H1 (cell line): ENCODE results near the gene ATP2B3.

ENCODE experiments used
- ASH2L ChIP-seq: fragments of 200-600, 300-600 bp; sonication (generic); IDR thresholded peaks from one replicate; pipeline ENCODE4 v1.7.1; 2017; ENCODE audit warnings: low read length
- CEBPB ChIP-seq: IDR thresholded peaks from 2 replicates; pipeline ENCODE4 v1.6.1; 2012; ENCODE audit warnings: low read depth, low read length
- EP300 ChIP-seq, 2 experiments: IDR thresholded peaks; 1 replicate in 1 of 2; 2 replicates in 1 of 2; pipeline ENCODE4 v1.6.1; 2011 to 2012; ENCODE audit warnings: low read depth in 2 of 2, low read length in 2 of 2, mild to moderate bottlenecking in 2 of 2, borderline replicate concordance in 1 of 2, inconsistent platforms in 1 of 2, moderate library complexity in 1 of 2
- EZH2 ChIP-seq: fragments of 200-600 bp; sonication (generic); IDR thresholded peaks from 2 replicates; pipeline ENCODE4 v1.7.1; 2012; ENCODE audit warnings: low read depth, mild to moderate bottlenecking, moderate library complexity, low read length, inconsistent platforms; ENCODE audit not compliant: severe bottlenecking
- SIN3A ChIP-seq, 2 experiments: IDR thresholded peaks in 1 of 2; conservative IDR thresholded peaks in 1 of 2; 2 replicates each; pipeline ENCODE4 v1.6.1; 2011 to 2012; ENCODE audit warnings: low read length in 2 of 2, improper control_type of control experiment in 1 of 2, low read depth in 1 of 2, mild to moderate bottlenecking in 1 of 2
- SP1 ChIP-seq: IDR thresholded peaks from 2 replicates; pipeline ENCODE4 v1.6.1; 2011; ENCODE audit warnings: low read depth, low read length
- TAF1 ChIP-seq: IDR thresholded peaks from 2 replicates; pipeline ENCODE4 v1.6.1; 2011; ENCODE audit warnings: mild to moderate bottlenecking, low read depth, low read length
- TF ChIP-seq, protein P1 (sequence below), 3 experiments: IDR thresholded peaks; 1 replicate in 2 of 3; 2 replicates in 1 of 3; pipeline versions ENCODE4 v1.5.1 to v1.6.1; 2011; ENCODE audit warnings: low read length in 3 of 3, mild to moderate bottlenecking in 3 of 3, inconsistent platforms in 2 of 3, low read depth in 1 of 3, moderate library complexity in 1 of 3; ENCODE audit not compliant: insufficient read depth in 1 of 3; ENCODE audit errors: control extremely low read depth in 1 of 3

DNA sequence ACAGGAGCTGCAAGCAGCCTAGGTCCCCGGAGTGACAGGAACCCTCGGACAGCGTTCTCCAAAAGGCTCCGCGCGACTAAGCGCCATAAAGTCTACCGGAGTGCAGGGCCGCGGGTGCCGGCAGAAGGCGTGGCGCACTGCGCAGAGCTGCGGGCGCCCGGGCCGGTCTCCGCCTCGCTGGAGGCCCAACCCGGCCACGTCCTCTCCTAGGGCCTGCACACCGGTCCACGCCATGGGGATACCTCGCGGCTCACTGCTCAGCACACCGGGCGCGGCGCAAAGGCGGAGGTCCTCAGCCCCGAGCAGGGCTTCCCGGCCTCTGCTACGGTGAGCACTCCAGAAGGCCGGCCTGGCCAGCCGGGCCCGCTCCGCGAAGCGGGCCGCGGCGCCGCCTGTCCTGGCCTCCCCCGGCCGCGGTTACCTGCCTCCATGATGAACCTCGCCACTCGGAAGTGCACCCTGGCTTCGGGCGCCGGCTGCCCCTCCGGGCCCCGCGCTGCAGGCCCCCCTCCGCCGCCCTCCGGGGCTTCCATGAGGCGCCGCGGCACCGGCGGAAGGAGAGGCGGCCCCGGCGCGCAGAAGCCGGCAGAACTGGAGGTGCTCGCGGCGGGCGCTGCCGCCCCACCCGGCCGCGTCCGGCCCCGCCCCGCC is 81.2 kb downstream of the ATP2B3 start, which contains the start of gene CCNQ:
- TF ChIP-seq, protein P1, sequence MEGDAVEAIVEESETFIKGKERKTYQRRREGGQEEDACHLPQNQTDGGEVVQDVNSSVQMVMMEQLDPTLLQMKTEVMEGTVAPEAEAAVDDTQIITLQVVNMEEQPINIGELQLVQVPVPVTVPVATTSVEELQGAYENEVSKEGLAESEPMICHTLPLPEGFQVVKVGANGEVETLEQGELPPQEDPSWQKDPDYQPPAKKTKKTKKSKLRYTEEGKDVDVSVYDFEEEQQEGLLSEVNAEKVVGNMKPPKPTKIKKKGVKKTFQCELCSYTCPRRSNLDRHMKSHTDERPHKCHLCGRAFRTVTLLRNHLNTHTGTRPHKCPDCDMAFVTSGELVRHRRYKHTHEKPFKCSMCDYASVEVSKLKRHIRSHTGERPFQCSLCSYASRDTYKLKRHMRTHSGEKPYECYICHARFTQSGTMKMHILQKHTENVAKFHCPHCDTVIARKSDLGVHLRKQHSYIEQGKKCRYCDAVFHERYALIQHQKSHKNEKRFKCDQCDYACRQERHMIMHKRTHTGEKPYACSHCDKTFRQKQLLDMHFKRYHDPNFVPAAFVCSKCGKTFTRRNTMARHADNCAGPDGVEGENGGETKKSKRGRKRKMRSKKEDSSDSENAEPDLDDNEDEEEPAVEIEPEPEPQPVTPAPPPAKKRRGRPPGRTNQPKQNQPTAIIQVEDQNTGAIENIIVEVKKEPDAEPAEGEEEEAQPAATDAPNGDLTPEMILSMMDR (IDR thresholded peaks at IDR 0.05; ENCODE audit: control extremely low read depth in 1 of 3, insufficient read depth in 1 of 3, low read depth in 1 of 3, low read length in 3 of 3), result no peak
- TF ChIP-seq CEBPB, result no peak
- TF ChIP-seq EZH2, result no peak
- no peak for TF ChIP-seq ASH2L
- no peak for TF ChIP-seq SIN3A (conservative IDR thresholded peaks at IDR 0.05 in 1 of 2, IDR thresholded peaks at IDR 0.05 in 1 of 2; ENCODE audit: low read depth in 1 of 2, low read length in 2 of 2)
- no peak for TF ChIP-seq SP1
- TF ChIP-seq TAF1, result 0 out of 2 replicates have a peak, but pooled peaks have one; percentile 32
- TF ChIP-seq EP300 (IDR thresholded peaks at IDR 0.05; ENCODE audit: borderline replicate concordance in 1 of 2, low read depth in 2 of 2, low read length in 2 of 2), result no peak
